SIG-M5 (cell line): Measurements from ENCODE around the gene FAM135A.
"Not testable (repeated sequence)": the region's sequence is repeated elsewhere in the genome, so short reads cannot be mapped to it uniquely, and the experiment has no call there.

ENCODE experiments used
- DNase-seq: peaks from one replicate; lab custom pipeline; 2025; lab: John Stamatoyannopoulos, UW

The FAM135A gene

DNA sequence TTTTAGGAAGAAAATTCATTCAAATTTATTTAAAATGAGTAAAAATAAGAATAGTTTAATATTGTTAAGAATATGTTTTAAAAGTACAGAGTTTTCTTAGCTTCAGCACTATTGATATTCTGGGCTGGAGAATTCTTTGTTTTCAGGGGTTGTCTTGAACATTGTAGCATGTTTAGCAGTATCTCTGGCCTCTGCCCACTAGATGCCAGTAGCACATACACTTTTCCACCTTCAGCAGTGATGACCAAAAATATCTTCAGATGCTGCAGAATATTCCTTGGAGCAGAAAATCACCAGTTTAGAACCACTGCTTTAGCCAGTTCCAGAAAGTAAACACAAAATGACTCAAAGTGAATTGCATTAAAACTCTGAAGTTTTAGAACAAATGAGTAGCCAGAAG lies 134.0 kb downstream of the FAM135A start:
- DNase-seq: no peak

DNA sequence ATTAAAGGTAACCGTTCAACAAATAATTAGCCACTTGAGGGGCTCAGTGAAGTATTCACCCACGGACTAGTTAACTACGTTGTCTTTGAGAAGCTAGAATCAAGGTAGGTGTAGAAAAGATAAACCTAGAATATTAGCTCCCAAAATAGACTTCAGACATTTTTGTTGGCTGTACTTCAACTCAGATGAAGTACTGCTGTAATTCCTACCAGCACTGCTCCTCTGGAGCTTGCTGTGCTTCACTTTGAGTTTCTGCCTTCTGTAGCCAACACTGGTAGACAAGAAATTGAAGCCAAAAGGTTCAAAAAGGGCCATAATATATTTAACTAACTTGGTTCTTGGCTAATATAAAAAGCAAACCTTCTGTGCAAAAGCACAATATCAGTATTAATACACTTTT lies 134.6 kb downstream of the FAM135A start:
- DNase-seq: no peak

DNA sequence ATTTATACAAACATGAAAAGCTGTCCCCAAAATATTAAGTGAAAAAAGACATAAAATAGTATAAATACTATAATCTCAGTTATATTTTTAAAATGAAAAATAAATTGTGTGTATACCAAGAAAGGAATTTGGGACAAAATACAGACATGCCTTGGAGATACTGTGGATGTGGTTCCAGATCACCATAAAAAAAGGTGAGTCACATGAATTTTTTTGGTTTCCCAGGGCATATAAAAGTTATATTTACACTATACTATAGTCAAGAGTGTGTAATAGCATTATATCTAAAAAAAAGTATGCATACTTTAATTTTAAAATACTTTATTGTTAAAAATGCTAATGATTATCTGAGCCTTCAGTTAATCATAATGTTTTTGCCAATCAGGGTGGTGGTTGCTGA lies 136.0 kb downstream of the FAM135A start:
- no peak for DNase-seq

DNA sequence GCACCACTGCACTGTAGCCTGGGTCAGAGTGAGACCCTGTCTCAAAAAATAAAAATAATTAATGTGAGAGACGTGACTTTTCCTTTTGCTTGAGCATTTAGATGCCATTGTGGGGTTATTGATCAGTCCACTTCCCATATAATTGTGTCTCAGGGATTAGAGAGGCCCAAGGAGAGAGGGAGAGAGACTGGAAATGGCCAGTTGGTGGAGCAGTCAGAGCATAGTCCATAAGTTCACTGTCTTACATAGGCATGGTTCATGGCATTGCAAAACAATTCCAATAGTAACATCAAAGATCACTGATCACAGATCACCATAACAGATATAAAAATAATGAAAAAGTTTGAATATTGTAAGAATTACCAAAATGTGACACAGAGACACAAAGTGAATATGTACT lies 138.3 kb downstream of the FAM135A start:
- DNase-seq: no peak

DNA sequence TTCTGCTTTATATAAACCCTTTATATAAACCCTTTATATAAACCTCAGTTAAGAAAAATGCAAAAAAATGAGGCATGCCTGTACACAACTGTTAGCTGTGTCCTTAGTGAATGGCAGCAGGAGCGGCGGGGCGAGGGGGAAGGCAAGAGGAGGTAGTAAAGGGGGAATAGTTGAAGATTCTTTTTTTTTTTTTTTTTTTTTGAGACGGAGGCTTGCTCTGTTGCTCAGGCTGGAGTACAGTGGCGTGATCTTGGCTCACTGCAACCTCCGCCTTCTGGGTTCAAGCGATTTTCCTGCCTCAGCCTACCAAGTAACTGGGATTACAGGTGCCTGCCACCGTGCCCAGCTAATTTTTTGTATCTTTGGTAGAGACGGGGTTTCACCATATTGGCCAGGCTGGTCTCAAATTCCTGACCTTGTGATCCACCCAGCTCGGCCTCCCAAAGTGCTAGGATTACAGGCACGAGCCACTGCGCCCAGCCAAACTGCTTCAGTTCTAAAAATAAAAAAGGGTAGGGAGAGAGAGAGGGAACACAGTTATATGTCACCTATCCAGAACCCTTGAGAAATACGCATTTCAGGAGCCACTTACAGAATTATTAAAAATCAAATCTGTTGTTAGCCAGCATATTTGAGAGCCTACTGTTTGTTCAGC lies 139.1 kb downstream of the FAM135A start:
- DNase-seq: not testable (repeated sequence)

DNA sequence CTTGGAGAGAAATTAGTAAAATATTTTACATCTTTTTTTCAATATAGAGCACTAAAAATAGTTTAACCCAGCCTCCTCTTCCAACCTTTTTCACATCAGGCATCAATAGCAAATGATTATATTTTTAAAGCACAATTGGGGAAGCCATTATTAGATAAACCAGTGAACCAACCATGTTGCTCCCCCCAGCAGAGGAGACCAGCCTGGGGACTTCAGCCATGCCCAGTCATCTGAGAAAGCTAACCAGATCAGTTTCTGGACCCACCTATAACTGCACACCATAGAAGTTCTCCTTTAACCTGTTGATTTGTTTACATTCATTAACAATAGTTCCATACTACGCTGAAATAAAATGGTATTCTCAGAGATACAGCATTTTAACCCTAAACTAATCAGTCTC lies 139.7 kb downstream of the FAM135A start:
- no peak for DNase-seq

DNA sequence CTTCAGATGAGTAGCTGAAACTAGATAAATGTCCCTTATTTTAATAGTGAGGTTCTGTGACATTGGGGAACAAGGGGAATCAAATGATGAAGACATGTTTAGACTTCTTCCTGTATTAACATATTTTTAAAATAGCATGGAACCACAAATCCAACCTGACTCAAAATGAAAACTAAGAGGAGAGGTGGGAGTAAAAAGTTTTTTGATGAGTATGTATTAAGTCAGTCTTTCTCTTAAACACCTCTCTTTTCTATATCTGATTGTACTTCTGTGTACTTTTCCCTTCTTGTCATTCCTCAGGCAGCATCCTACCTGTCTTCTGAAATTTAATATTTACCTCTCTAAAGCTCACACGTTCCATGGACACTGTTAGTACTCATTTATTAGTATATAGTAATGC lies 144.7 kb downstream of the FAM135A start:
- DNase-seq: no peak

DNA sequence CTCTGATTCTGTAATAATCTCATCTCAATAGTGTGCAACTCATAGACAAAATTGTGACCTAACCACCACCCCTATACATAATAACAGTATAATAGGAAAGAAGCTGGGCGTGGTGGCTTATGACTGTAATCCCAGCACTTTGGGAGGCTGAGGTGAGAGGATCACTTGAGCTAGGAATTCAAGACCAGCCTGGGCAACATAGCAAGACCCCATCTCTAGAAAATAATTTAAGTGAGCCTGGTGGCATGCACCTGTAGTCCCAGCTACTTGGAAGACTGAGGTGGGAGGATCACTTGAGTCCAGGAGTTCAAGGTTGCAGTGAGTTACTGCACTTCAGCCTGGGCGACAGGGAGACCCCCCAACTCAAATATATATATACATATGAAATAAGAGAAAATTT lies 149.1 kb downstream of the FAM135A start:
- DNase-seq: not testable (repeated sequence)

DNA sequence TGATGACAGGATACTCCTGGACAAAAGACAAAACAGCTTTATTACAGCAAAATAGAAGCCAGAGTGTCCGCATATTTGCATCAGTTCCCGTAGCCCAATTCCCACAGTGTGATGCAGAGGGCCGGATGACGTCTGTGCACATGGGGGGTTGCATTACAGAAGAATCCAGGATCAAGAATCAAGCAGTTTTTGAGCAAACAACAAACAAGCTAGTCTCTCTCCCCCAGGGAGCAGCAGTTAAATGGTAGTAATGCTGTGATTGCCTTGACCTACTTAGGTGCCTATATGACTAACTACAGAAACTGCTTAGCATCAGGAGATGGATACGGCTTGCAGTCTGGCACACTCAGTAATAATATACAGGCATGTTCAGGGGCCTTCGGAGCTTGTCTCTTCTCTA lies 150.2 kb downstream of the FAM135A start:
- no peak for DNase-seq

DNA sequence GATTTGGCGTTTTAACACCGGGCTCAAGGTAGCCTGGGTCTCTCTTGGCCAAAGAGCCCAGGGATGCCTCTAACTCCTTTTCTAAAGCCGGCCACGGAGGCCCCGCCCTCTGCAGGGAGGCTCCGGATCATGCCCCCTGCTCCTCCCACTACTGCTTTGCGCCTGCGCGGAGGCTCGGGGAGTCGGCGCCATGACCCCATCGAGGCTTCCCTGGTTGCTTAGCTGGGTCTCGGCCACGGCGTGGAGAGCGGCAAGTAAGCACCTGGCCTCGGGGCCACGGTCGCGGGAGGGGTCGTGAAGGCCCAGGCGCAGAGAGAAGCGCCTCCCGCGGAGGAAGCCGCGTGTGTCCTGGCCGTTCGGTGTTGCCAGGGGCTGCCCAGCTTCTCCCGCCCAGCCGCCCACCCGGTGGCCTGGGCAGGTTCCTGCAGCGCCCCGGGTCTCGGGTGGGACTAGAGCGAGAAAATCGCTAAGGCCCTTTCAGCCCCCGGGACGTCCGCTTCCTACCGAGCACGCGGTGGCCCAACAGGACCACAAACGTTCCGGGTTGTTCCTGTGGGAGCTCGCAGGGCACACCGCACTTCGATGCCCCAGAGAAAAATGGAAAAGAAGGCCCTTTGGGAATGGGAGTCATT lies 153.6 kb downstream of the FAM135A start, which contains the start of gene SDHAF4:
Gene SDHAF4, plus strand, starts transcription at position 180 of the 632 bp plus-strand sequence. Its CDS starts 11 bp downstream, at position 191.
- peak; percentile 12 for DNase-seq

DNA sequence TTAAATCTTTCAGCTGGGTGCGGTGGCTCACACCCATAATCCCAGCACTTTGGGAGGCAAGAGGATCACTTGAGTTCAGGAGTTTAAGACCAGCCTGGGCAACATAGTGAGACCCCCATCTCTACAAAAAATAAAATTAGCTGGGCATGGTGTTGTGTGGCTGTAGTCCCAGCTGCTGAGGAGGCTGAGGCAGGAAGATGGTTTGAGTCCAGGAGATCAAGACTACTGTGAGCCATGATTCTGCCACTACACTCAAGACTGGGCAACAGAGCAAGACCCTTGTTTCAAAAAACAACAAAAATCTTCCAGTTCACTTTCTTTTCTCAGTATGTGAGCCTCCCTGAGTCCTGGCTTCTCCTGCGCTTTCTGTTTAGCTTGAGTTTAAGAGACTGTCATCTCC lies 161.3 kb downstream of the FAM135A start:
- DNase-seq: no peak

DNA sequence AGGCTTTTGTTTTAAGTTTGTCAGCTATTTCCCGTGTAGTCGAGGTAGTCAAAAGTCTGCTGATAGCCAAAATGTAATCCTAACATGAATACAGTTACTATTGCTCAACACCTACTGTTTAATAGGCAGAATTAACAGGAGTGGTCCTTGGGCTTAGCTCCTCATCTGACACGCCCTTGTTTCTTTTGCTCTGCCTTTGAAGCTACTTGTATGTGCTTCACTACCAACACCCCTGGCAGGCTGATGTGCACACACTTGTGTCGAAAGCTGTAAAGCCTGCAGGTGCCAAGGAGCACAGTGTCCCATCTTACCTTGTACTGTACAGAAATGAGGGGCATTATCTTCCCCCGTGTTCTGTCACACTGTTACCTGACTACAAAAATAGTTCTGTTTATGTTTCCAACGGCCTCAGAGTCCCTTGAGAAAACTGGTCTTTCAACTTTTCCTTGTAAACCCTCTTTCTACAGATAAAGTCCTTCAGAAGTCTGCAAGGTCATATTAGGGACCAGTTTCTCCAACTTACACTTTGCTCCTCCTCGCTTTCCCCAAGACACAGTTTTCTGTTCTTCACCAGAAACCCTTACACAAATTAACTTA lies 162.7 kb downstream of the FAM135A start:
- DNase-seq: no peak

DNA sequence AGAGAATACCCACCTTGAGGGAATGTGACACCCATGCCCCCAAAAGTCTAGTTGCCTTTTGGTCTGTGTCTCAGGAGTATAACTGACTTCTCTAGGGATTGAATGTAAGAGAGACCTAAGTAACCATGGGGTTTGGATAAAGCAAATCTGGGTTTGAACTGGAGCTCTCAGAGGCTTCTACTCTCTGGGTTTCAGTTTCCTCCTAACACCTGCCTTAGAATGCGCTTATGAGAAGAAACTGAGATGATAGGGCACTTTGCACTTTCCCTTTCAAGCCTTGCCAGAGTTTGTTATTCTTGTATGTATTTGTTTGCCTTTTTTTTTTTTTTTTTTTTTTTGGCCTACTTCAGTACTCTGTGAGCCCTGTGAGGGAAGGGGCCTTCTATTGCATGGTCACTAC lies 172.8 kb downstream of the FAM135A start:
- DNase-seq: no peak

DNA sequence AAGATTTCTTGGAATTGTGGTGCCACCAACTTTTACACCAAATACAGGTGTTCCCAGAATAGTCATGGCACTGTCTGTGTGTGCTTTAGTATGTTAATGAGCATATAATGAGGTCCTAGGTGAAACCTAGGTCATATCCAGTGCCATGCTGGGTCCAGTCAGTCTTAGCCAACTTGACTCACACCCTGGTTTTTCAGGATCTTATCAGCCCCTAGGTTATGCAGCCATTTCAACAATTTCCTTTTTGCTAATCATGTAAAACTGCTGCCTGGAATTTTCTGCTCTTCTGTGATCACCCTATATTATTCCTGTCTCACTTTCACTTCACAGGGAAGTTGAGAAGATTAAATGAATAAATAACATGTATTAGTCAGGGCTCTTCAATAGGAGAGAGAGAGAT lies 177.1 kb downstream of the FAM135A start:
- no peak for DNase-seq

DNA sequence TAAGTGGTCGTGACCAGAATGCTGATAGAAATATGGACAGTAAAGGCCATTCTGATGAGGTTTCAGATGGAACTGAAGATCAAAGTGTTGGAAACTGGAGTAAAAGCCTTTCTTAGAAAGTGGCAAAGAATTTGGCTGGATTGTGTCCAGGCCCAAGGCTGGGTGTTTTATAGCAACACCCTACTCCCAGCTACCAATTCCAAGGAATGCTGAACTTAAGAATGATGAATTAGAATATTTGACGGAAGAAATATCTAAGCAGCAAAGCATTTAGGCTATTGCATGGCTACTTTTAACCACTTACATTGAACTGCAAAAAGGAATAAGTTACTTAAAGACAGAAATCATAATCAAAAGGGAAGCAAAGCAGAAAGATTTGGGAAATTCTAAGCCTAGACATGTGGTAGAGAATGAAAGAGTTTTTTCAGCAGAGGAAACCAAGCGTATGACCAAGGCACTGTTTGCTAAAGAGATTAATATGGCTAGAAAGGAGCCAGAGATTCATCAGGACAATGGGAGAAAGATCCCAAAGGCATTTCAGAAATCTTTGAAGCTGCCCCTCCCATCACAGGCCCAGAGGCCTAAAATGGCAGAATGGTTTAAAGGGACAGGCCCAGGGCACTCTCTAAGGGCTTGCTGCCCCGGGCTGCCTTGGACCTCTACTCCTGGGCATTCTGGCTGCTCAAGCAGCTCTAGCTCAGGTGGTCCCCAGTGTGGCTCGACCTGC lies 179.2 kb downstream of the FAM135A start:
- no peak for DNase-seq

DNA sequence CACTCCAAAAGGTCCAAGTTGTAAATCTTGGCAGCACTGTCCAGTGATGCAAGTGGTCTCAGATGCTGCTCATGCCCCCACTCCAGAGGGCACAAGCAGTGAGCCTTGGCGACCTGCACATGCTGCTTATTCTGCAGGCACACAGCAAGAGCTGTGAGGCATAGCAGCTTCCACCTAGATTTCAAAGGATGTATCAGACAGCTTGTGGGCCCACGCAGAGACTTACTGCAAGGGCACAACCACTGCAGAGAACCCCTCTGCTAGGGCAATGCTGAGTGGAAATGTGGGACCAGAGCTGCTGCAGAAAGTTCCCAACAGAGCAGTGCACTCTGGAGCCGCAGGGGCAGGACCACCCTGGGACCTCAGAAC lies 179.8 kb downstream of the FAM135A start:
- DNase-seq: no peak

DNA sequence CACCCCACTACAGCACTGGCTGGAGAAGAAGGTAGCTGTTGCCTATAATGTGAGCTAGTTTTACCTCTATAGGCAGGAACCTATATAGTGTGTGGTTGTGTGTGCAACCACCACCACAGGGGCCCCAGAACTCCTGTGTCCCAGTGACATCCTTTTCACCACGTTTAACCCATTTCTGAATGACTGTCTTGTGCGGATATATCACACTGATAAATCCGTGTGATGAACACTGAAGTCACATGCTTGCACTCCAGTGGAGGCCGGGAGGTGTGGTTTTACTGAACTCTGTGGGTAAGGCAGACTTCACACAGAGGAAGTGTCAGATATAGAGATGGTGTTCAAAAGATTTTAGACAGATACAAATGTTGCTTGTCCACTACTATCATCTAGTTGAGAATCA lies 185.9 kb downstream of the FAM135A start:
- DNase-seq: no peak

DNA sequence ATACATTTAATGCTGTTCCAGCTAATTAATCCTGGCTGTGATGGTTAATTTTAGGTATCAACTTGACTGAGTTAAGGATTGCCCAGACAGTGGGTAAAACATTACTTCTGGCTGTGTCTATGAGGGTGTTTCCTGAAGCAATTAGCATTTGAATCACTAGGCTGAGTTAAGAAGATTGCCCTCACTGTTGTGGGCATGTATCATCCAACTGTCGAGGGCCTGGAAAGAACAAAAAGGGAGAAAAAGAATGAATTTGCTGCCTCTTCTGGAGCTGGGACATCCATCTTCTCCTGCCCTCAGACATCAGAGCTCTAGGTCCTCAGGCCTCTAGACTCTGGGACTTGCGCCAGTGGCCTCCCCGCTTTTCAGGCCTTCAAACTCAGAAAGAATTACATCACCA lies 187.7 kb downstream of the FAM135A start:
- no peak for DNase-seq

DNA sequence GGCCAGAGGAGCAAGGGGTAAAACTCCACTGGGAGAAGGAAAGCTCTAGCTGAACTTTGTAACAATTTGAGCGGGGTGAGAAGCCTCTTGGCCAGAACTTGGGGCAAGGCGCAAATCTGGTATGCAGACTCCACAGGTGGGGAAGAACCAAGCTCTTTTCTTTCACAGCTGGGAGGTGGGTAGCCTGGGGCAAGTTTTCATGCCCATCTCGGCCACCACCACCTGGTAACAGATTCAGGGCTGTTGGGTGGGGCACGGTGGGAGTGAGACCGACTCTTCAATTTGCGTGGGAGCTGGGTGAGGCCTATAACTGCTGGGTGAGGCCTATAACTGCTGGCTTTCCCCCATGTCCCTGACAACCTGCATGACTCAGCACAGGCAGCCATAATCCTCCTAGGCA lies 190.9 kb downstream of the FAM135A start:
- DNase-seq: no peak

DNA sequence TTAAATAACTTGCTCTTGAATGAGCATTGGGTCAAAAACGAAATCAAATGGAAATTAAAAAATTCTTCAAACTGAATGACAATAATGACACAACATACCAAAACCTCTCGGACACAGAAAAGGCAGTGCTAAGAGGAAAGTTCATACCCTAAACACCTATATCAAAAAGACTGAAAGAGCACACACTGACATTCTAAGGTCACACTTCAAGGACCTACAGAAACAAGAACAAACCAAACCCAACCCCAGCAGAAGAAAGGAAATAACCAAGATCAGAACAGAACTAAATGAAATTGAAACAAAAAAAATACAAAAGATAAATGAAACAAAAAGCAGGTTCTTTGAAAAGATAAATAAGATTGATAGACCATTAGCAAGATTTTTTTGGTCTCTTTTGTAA lies 194.1 kb downstream of the FAM135A start:
- not testable (repeated sequence) for DNase-seq

DNA sequence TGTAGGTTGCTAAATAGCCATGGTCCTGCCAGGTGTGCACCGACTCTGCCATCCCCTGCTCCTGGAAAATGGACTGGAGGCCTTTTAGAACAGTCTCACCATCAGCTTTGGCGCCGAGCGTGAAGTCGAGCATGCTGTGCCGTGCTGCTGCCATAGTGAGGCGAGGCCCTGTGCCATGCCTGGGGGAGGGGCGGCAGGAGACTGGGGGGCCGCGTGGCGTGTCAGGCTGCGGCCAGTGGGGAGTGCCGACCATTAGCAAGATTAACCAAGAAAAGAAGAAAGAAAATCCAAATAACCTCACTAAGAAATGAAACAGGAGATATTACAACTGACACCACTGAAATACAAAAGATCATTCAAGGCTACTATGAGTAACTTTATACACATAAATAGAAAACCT lies 195.9 kb downstream of the FAM135A start:
- DNase-seq: not testable (repeated sequence)
